Endodermal cell (in vitro differentiated cells): Measurements from ENCODE around the gene CPHXL2. TPM values are rescaled to one million over a fixed set of nuclear protein-coding genes. Genes with fewer than 3 reads are reported as not detected.

Source experiments
- DNase-seq: peaks from one replicate; pipeline ENCODE4 v3.0.0-alpha.2; 2017
- H3K27ac ChIP-seq: 2 replicates; pipeline ENCODE4 v1.5.1; 2013; ENCODE audit warnings: mild to moderate bottlenecking, low read depth, low read length, moderate library complexity
- H3K27me3 ChIP-seq: 2 replicates; pipeline ENCODE4 v1.6.1; 2013; ENCODE audit warnings: mild to moderate bottlenecking, low read length, moderate library complexity; ENCODE audit not compliant: insufficient read depth, control insufficient read depth, poor library complexity, severe bottlenecking
- H3K36me3 ChIP-seq: 2 replicates; pipeline ENCODE4 v1.7.0; 2013; ENCODE audit warnings: mild to moderate bottlenecking, low read length, moderate library complexity; ENCODE audit not compliant: control insufficient read depth, insufficient read depth
- H3K4me1 ChIP-seq: one replicate; pipeline ENCODE4 v1.7.0; 2013; ENCODE audit warnings: low read length; ENCODE audit not compliant: control insufficient read depth, insufficient read depth
- H3K4me3 ChIP-seq: 2 replicates; pipeline ENCODE4 v1.5.1; 2013; ENCODE audit warnings: mild to moderate bottlenecking, low read length, moderate library complexity
- H3K9ac ChIP-seq: 2 replicates; pipeline ENCODE4 v1.6.1; 2013; ENCODE audit warnings: mild to moderate bottlenecking, low read length, moderate library complexity; ENCODE audit not compliant: poor library complexity, severe bottlenecking; ENCODE audit errors: extremely low read depth
- H3K9me3 ChIP-seq: 2 replicates; pipeline ENCODE4 v1.6.1; 2013; ENCODE audit warnings: mild to moderate bottlenecking, low read length, moderate library complexity; ENCODE audit not compliant: control insufficient read depth
- H3K27ac Mint-ChIP-seq: 2 replicates; pipeline ENCODE4 v1.8.0; 2020; ENCODE audit warnings: mixed read lengths
- H3K27me3 Mint-ChIP-seq: 2 replicates; pipeline ENCODE4 v1.8.0; 2021; ENCODE audit warnings: mild to moderate bottlenecking, mixed read lengths; ENCODE audit not compliant: insufficient read depth
- H3K36me3 Mint-ChIP-seq: 2 replicates; pipeline ENCODE4 v1.8.0; 2020; ENCODE audit warnings: low read depth, mixed read lengths
- H3K4me1 Mint-ChIP-seq: 2 replicates; pipeline ENCODE4 v1.8.0; 2020; ENCODE audit warnings: mixed read lengths
- H3K4me3 Mint-ChIP-seq: 2 replicates; pipeline ENCODE4 v1.8.0; 2020; ENCODE audit warnings: mild to moderate bottlenecking, moderate library complexity, mixed read lengths
- H3K9me3 Mint-ChIP-seq: 2 replicates; pipeline ENCODE4 v1.8.0; 2020; ENCODE audit warnings: mild to moderate bottlenecking, mixed read lengths
- WGBS, 2 experiments: methylation state at CpG; one replicate each; pipeline versions ENCODE4 v1.1.5 to v1.1.7; 2013; ENCODE audit warnings: missing lambda C conversion rate in 2 of 2, mixed read lengths in 1 of 2; ENCODE audit not compliant: insufficient coverage in 1 of 2, insufficient read length in 1 of 2; 5-methylcytosine and 5-hydroxymethylcytosine counted together
- long read RNA-seq, 4 experiments: library from polyadenylated mRNA in 2 of 4; library from RNA in 1 of 4; library from capped mRNA in 1 of 4; stranded (forward) in 3 of 4; unstranded in 1 of 4; transcript quantifications; one replicate each; pipeline ENCODE4 v2.0.0, GENCODE V29; 2020 to 2021; ENCODE audit warnings: inconsistent platforms in 1 of 4
- polyA plus RNA-seq, 2 experiments: library from polyadenylated mRNA; stranded (reverse); fragments of 50-300 nt; gene quantifications; one replicate each; pipeline ENCODE4 v1.2.3, GENCODE V29; 2013
- total RNA-seq, 2 donors: library from RNA; stranded (reverse); fragmentation: NEBNext Ultra II Directional in 1 of 2; extraction: Animal tissue kit (Norgen Biotek cat#: 25700) in 1 of 2; gene quantifications; 2 replicates in 1 of 2; 3 replicates in 1 of 2; pipeline ENCODE4 v1.2.1, GENCODE V29; 2021
- TF ChIP-seq, protein P1 (sequence below): fragments of 200-600 bp; sonication (generic); conservative IDR thresholded peaks from 2 replicates; pipeline ENCODE4 v1.5.0; 2021; ENCODE audit warnings: antibody characterized with exemption, mild to moderate bottlenecking

The CPHXL2 gene
- total RNA-seq, result not detected
- polyA plus RNA-seq (2013, experiment 1 of 2), result not detected
- polyA plus RNA-seq (2013, experiment 2 of 2), result not detected
- long read RNA-seq, experiment 1, result 0 reads
- long read RNA-seq, experiment 2, result 0 reads
- long read RNA-seq, experiment 3, result 0 reads
- long read RNA-seq, experiment 4, result 0 reads

DNA sequence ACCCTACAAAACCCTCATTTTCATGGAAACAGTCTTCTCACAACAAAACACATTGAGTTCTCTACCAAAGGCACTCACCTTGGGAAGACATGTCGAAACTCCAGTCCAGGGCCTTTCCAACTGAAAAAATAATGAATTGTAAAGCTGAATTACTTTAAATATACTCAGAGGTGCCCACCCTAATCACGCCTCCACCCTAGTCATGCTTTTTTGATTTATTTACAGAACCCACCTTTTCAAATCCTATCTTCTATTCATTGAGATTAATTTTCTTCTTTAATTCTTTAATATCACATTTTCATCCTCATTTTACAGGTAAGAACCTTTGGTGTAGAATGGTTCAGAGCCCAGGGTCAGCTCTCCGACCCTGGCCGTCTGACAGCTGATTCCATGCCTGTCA lies at the start of gene CPHXL2:
CPHXL2 (minus strand) TSS at position 101 of the 400 bp plus-strand sequence; CDS start at position 91, 10 bp downstream.
- H3K4me1 Mint-ChIP-seq, result peaks cover 3% of the 10 kb centered on the region
- no peak within 1 kb of the TSS for H3K27ac Mint-ChIP-seq
- H3K27me3 Mint-ChIP-seq, result no peaks in the 10 kb centered on the region
- H3K36me3 ChIP-seq, result no peaks in the 10 kb centered on the region
- H3K27ac ChIP-seq, result no peak within 1 kb of the TSS
- no peaks in the 10 kb centered on the region for H3K27me3 ChIP-seq
- TF ChIP-seq, protein P1, sequence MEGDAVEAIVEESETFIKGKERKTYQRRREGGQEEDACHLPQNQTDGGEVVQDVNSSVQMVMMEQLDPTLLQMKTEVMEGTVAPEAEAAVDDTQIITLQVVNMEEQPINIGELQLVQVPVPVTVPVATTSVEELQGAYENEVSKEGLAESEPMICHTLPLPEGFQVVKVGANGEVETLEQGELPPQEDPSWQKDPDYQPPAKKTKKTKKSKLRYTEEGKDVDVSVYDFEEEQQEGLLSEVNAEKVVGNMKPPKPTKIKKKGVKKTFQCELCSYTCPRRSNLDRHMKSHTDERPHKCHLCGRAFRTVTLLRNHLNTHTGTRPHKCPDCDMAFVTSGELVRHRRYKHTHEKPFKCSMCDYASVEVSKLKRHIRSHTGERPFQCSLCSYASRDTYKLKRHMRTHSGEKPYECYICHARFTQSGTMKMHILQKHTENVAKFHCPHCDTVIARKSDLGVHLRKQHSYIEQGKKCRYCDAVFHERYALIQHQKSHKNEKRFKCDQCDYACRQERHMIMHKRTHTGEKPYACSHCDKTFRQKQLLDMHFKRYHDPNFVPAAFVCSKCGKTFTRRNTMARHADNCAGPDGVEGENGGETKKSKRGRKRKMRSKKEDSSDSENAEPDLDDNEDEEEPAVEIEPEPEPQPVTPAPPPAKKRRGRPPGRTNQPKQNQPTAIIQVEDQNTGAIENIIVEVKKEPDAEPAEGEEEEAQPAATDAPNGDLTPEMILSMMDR, result no peak
- 96 to 100% methylated on average over 2 to 4 of the region's 4 CpGs for WGBS, 2 experiments
- no peak within 1 kb of the TSS for H3K4me3 Mint-ChIP-seq
- no peak for DNase-seq
- H3K4me3 ChIP-seq, result no peak within 1 kb of the TSS
- no peaks in the 10 kb centered on the region for H3K4me1 ChIP-seq
- no peak within 1 kb of the TSS for H3K9ac ChIP-seq
- peaks cover 7% of the 10 kb centered on the region for H3K9me3 Mint-ChIP-seq
- H3K36me3 Mint-ChIP-seq, result no peaks in the 10 kb centered on the region
- H3K9me3 ChIP-seq, result peaks cover under 1% of the 10 kb centered on the region

DNA sequence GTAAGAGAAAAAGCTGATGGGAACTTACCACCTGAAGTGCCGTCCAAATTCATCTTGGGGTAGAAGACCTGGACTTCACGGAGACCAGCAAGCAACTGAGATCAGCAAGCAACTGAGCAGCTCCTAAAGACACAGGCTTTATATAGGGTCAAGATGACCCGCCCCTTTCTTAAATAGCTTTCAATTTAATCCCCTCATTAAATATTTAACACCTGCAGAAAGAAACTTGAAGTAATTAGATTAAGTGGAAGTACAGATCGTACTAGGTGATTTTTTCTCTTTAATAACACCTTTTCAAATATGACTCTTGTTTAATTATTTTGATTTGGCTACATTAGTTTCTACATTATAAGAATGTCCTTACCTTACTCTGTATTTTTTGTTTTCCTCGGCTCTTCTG lies 49.6 kb upstream of the CPHXL2 start, which contains the start of gene CPHXL:
CPHXL (minus strand) TSS at position 101 of the 400 bp plus-strand sequence; CDS start at position 53, 48 bp downstream.
- H3K4me3 ChIP-seq, result no peak within 1 kb of the TSS
- Mint-ChIP-seq H3K27me3 (peaks cover 10% of the 10 kb centered on the region), H3K4me3 (no peak within 1 kb of the TSS), H3K4me1 (no peaks in the 10 kb centered on the region), H3K27ac (no peak within 1 kb of the TSS), H3K9me3 (peaks cover 14% of the 10 kb centered on the region), H3K36me3 (no peaks in the 10 kb centered on the region)
- no peak for DNase-seq
- no peak within 1 kb of the TSS for H3K9ac ChIP-seq
- H3K9me3 ChIP-seq, result no peaks in the 10 kb centered on the region
- H3K27ac ChIP-seq, result no peak within 1 kb of the TSS
- no peaks in the 10 kb centered on the region for H3K36me3 ChIP-seq
- WGBS, 2 experiments, result 95 to 100% methylated on average over 2 to 4 of the region's 5 CpGs
- no peaks in the 10 kb centered on the region for H3K27me3 ChIP-seq
- no peaks in the 10 kb centered on the region for H3K4me1 ChIP-seq
- TF ChIP-seq, protein P1, result no peak

DNA sequence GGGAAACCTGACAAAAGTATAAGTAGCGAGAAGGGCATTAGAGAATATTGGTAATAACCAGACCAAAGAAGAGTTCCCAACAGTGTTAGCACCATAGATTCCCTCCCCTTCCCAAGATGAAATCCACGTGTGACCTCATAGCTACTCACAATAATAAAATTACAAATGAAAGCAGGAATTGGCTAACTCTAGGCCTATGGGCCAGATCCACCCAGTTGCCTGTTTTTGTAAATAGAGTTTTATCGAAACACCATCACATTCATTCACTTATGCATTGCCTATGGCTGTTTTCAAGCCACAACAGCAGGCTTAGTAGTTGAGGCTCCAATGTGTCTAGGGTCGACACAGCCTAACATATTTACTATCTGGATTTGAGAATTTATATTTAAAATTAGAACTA lies 41.6 kb upstream of the CPHXL2 start:
- H3K4me3 ChIP-seq, result no peak overlapping the region
- no peak overlapping the region for H3K27ac ChIP-seq
- Mint-ChIP-seq H3K4me1 (no peaks in the 10 kb centered on the region), H3K36me3 (no peaks in the 10 kb centered on the region), H3K27me3 (peaks cover 27% of the 10 kb centered on the region), H3K4me3 (no peak overlapping the region), H3K9me3 (peaks cover 56% of the 10 kb centered on the region), H3K27ac (no peak overlapping the region)
- no peak for DNase-seq
- no peaks in the 10 kb centered on the region for H3K27me3 ChIP-seq
- TF ChIP-seq, protein P1, result no peak
- 84 to 100% methylated on average over 1 to 3 of the region's 4 CpGs for WGBS, 2 experiments
- no peak overlapping the region for H3K9ac ChIP-seq
- no peaks in the 10 kb centered on the region for H3K4me1 ChIP-seq
- no peaks in the 10 kb centered on the region for H3K36me3 ChIP-seq
- H3K9me3 ChIP-seq, result peaks cover 20% of the 10 kb centered on the region
